ENCODE results near the gene ZFP36L1.

GRCh38 chr14:68744613-68745012 is 48.3 kb downstream of the ZFP36L1 start:
- no peak for TF ChIP-seq CTCF (IDR thresholded peaks at IDR 0.05)
- TF ChIP-seq EZH2phosphoT487 (IDR thresholded peaks at IDR 0.05), result no peak
